Measurements from ENCODE around the gene LCT.
A peak's percentile ranks its signal among the peaks of the same experiment; 100 is the strongest.

The LCT gene

GRCh38 chr2:135826544-135826943 lies 10.4 kb downstream of the LCT start:
- no peak for TF ChIP-seq CTCF (IDR thresholded peaks at IDR 0.05; ENCODE audit: insufficient read depth, low read depth, low read length, missing control alignments)

GRCh38 chr2:135825550-135826176 lies 11.3 kb downstream of the LCT start:
- no peak overlapping the region for H3K4me3 ChIP-seq (ENCODE audit: low read depth, low read length)
- no peak for DNase-seq (ENCODE audit: low read depth)
- TF ChIP-seq CTCF (IDR thresholded peaks at IDR 0.05; ENCODE audit: insufficient read depth, low read depth, low read length, missing control alignments) = no peak

More at GRCh38 chr2:135826544-135826943, 10.4 kb downstream of the LCT start:
- H3K4me3 ChIP-seq (ENCODE audit: low read depth, low read length) = no peak overlapping the region
- no peak for DNase-seq (ENCODE audit: low read depth)

- DNase-seq (ENCODE audit: low read depth) = no peak
- no peak overlapping the region for H3K4me3 ChIP-seq (ENCODE audit: low read depth, low read length)
- TF ChIP-seq CTCF (IDR thresholded peaks at IDR 0.05; ENCODE audit: insufficient read depth, low read depth, low read length, missing control alignments) = no peak
Measured at GRCh38 chr2:135825131-135825530, 11.9 kb downstream of the LCT start.

- no peak overlapping the region for H3K4me3 ChIP-seq (ENCODE audit: low read depth, low read length)
- no peak for TF ChIP-seq CTCF (IDR thresholded peaks at IDR 0.05; ENCODE audit: insufficient read depth, low read depth, low read length, missing control alignments)
- no peak for DNase-seq (ENCODE audit: low read depth)
Measured at GRCh38 chr2:135822855-135823254, 14.1 kb downstream of the LCT start.

- DNase-seq (ENCODE audit: low read depth) = peak; percentile 21
- H3K4me3 ChIP-seq (ENCODE audit: low read depth, low read length) = no peak overlapping the region
- TF ChIP-seq CTCF (IDR thresholded peaks at IDR 0.05; ENCODE audit: insufficient read depth, low read depth, low read length, missing control alignments) = no peak
Measured at GRCh38 chr2:135821190-135821589, 15.8 kb downstream of the LCT start.

GRCh38 chr2:135820003-135820618 lies 16.9 kb downstream of the LCT start:
- TF ChIP-seq CTCF (IDR thresholded peaks at IDR 0.05; ENCODE audit: insufficient read depth, low read depth, low read length, missing control alignments) = no peak
- DNase-seq (ENCODE audit: low read depth) = peak; percentile 87
- H3K4me3 ChIP-seq (ENCODE audit: low read depth, low read length) = peak overlapping the region; percentile 4; the same call in 1 of the 2 replicates

Data from GM12865 (cell line).